ENCODE measurements around the gene ADAM12.
"Not testable (repeated sequence)": the region's sequence is repeated elsewhere in the genome, so short reads cannot be mapped to it uniquely, and the experiment has no call there.

Gene ADAM12

DNA sequence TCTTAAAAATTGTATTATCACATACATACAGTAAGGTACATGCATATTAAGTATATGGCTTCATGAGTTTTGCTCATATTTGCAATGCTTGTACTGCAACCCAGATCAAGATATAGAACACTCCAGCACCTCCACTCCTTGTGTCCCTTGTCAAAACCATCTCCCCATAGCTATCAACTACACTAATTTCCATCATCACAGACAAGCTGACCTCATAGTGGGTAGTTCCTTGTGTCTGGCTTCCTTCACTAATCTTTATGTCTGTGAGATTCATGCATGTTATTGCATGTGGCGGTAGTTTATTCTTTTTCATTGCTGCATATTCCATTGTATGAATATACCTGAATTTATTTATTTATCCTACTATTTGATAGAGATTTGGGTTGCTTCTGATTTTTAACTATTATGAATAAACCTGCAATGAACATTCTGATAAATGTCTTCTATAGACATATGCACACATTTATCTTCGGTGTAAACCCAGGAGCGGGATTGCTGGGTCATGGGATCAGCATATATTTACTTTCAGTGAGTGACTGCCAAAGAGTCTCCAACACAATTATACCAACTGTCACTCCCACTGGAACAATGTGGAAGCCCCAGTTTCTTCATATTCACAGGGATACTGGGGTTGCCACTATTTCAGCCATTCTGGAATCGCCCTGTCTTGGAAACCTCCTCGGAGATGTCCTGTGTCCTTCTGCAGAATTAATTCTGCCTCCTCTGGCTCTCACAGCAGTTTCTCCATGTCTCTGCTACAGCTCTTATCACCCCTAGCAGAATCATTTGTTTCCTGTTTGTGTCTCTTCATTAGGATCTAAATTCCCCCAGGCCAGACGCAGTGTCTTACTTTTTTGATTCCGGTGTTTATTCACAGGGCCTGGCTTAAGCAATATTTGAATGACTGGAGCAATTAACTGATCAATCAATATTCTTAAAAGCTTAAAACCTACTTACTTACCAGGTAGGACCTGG lies 14.7 kb upstream of the ADAM12 start:
- no peak for DNase-seq

DNA sequence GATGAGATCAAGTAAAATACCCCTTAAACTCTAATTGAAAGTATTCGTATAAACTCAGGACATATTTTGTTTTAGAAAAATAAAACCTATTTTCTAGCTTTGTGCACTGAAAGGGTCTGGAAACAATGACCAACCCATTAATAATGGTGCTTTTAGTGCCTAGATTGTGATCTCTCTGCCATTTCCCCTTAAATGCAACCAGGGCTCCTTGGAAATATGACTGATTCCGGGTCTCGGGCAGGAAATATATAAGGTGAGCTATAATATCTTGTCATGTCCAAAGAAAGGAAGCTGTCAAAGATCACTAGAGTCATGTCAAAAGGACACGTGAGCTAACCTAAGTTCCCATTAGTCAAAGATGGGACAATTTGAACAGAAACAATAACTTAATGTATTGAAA lies 12.4 kb upstream of the ADAM12 start:
- no peak for DNase-seq

DNA sequence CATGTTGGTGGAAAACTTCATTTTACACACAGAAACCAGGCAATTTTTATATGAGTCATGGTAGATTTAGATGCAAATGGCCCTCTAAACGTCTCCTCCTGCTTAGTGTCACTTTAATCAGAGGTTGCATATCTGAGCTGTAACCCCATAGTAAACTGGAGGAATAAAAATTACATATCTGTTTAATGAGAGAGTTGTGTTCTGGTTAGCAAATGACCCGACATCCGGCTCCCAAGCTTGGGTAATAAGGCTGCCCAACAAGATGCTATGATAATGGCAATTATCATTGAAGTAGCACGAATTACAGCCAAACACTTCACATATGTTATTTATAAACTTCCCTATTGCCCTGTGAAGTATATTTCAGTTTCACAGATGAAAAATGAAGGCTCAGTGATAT lies 10.6 kb upstream of the ADAM12 start:
- no peak for DNase-seq

DNA sequence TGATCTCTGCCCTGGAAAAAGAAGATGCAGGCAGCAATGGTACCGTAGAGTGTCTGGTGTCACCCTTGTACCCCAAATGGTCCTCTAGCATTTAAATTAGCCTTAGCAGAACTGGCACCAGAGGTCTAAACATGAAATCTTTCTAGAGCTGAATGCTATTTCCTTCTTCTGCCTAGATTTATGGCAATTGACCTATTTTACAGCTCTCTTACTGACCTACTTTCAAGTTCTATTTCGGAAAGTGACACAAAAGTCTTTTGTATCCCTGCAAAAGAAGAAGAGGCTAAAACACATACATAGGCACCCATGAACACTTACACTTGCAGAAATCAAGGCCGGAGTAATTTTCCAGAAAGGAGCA lies 10.1 kb upstream of the ADAM12 start:
- no peak for DNase-seq

DNA sequence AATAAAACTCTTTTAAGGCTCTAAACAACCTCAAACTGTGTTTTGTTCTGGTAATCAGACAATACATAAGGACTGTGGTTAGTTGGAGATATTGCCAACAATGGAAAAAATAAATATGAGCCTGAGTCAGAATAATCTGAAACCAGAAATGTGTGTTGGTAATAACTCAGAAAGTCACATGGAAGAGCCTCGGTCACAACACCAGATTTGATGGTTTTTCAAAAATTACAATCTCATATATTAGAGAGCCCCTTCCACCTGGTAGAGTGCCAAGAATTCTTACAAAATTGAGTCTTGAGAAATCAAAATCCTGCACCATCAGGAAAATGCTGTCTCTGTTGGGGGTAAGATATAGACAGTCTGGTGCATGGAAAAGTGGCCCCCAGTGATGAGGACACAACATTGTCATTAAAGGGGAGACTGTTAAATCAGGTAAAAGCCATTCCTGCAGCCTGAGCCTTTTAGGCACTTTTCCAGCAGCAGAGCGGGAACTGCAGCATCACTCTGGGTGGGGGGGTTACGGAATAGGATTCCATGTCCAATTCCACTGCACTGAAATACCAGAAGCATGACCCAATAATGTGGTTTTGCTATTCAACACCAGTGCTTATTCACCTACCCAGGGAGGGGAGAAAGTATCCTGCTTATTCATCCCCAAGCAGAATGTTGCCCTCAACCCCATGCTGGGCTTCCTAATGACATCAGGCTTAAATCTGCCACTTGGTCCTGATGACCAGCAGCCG lies 9.5 kb upstream of the ADAM12 start:
- no peak for DNase-seq

DNA sequence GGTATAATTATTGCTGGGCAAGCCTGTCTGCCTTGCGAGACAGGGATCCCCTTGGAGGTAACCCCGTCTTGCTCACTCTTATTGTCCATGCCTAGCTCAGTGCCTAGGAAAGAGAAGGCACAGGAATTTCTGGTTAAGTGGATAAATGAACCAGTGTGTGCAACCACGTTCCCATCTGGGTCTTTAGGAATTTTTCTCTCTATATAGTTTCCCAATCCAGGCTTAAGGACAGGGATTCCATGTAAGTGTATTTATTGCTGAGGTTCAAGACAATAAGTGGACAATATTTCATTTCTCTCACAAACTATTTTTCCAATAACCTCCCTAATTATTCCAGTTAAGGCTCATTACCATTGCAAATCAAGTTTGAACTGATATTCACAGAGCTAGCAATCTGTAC lies 8.9 kb upstream of the ADAM12 start:
- DNase-seq = no peak

DNA sequence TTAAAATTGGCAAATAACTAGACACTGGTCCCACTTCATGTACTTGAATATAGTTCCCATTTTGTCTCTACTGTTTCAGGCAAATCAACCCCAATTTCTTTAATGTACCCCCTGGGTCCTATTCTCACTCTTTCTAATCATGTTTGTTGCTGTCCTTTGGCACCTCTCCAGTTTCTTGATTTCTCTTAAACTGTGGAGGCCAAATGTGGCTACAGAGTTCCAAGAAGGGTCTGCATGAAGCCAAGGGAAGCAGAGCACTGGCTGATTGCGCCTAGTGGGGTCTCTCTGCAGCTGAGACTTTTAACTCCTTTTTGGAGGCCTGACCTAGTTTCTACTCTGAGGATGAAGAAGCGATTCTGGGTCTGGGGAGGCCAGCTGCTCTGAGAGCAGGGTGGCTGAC lies 6.7 kb upstream of the ADAM12 start:
- DNase-seq = no peak

DNA sequence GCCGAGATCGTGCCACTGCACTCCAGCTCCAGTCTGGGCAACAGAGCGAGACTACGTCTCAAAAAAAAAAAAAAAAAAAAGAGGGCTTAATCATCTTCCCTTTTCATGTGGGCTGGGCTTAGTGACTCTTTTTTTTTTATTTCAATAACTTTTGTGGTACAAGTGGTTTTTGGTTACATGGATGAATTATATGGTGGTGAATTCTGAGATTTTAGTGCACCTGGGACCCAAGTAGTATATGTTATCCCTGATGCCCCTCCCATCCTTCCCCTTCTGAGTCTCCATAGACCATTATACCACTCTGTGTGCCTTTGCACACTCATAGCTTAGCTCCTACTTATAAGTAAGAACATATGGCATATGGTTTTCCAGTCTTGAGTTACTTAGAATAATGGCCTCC lies 4.8 kb upstream of the ADAM12 start:
- DNase-seq = no peak

DNA sequence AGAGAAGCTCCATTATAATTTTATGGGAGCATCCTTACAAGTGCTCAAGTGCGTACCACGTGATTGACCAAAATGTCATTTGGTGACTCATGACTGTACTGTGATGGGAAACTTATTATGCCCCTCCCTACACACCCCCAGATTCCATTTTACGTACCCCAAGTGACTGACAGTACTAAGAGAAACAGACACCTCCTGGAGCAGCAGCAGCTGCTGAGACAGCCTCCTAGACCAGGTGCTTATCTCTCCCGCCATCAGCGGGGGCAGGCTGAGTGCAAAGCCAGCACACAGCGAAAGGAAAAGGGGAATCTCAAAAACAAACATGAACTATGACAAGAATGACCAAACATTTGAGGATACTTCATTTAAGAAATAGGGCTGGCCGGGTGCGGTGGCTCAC lies 4.2 kb upstream of the ADAM12 start:
- no peak for DNase-seq

DNA sequence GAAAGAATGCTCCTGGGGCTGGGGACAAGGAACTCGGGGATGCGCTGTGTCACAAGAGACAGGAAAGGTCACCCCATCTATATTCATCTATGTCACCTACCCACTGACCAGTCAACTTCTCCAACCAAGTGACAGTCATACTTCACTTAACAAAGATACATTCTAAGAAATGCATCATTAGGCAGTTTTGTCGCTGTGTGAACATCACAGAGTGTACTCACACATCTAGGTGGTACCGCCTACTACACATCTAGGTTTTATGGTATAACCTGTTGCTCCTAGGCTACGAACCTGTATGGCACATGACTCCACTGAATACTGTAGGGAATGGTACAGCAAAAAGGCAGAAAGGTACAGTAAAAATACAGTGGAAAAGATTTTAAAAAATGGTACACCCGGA lies 3.8 kb upstream of the ADAM12 start:
- DNase-seq = no peak

DNA sequence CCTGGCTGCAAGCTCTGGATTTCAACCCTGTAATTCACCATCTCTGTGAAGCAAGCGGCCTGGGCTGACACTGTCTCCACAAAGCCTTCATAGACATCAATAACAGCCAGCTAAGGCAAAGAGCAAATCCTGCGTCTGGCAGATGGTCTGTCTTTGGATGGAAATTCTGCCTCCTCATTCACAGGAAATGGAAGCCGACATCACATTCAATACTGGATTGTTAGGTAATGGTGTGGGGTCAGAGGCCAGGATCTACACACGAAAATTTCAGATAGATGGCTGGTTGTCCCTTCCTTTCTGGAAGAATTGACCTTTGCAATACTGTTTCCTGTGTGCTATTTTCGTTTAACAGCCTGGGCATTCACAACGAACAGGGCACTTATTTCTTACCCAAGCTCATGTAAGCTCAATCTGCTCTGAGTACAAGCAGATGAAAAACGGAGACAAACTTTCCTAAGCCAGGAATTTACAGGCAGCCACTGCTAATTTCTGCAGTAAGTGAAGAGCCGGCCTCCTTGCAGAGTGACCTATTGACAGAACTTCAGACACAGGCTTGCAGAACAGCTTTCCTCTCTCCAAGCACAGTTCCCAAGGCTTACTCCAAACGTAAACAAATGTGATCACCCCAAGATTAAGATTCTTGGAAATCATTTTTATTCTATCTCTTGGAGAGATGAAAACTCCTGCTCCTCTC lies 3.1 kb upstream of the ADAM12 start:
- no peak for DNase-seq

DNA sequence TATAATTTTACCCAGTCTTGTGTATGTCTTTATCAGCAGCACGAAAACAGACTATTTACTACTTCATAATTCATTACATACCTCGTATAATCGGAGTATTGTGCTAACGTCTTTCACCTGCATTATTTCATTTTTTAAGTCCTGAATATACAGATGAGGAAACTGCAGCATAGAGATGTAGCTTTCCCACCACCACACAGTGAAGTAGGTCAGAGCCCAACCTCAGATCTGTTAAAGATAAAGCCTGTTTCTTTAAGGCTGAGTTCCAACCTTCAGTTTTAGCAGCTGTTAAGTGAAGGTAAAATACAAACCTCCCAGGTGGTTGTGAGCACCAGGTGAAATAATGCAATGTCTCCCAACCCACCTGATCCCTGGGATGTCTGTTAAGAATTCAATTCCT lies 2.0 kb upstream of the ADAM12 start:
- no peak for DNase-seq

DNA sequence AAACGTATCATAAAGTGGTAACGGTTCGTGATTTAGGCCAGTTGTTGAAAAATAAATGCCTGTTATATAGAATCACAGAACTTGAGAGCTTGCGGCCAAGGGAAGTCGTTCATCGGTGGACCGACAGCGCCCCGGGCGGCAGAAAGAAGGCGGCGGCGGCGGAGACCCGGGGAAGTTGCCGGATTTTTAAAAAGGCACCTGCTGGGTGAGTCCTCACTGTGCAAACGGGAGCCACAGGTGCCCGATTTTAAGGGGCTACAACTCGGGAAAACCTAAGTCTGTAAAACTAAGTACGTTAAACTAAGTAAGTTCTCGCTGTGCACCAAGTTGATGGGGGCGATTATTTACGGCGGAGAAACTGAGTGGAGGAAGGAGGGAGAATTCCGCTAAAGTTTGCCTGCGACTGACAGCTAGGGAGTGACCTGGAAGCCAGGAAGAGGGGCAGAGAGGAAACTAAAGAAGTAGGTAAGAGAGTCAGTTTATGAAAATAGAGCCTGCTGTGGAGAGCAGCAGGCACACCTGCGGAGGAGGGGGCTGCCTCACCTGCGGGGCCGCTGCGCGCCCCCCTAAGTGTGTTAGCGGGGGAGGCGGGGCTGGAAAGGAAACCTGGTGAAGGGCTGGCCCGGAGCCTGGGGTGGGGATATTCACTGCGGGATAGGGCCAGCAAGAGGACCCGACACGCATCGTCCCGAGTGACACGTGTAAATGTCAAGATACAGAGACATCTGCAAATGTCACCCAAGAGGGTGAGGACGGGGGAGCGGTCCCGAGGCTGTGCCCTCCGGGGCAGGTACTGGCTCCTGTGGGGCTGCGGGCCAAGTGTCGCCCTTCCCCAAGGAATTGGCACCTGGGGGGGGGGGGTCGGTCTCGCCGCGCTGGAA lies 996 bp downstream of the ADAM12 start:
- DNase-seq = no peak

DNA sequence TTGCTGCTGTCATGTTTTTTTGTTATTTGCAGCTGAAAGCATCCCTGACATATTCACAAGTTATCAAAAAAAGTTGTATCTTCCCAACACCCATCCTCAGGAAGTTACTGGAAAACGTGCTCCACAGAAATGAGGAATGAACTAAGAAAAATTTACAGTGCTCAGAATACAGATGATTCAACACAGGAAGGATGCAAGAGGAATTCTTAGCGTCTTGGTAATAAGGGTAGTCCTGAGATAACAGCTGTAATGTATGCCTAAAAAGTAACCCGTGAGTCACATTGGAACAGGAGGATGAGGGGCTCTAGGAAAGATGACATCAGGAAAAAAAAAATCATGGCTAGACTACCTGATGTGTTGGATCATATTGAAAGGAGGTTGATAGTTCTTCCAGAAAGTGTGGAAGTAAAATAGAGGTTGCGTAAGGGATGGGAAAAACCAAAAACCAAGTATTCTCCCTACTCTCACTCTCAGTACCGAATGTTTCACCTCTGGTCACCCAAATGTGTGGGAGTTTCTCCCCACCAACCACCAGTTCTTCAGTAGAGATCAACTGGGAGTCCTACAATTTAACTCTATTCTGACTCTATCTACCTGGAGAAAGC lies 3.9 kb downstream of the ADAM12 start:
- no peak for DNase-seq

DNA sequence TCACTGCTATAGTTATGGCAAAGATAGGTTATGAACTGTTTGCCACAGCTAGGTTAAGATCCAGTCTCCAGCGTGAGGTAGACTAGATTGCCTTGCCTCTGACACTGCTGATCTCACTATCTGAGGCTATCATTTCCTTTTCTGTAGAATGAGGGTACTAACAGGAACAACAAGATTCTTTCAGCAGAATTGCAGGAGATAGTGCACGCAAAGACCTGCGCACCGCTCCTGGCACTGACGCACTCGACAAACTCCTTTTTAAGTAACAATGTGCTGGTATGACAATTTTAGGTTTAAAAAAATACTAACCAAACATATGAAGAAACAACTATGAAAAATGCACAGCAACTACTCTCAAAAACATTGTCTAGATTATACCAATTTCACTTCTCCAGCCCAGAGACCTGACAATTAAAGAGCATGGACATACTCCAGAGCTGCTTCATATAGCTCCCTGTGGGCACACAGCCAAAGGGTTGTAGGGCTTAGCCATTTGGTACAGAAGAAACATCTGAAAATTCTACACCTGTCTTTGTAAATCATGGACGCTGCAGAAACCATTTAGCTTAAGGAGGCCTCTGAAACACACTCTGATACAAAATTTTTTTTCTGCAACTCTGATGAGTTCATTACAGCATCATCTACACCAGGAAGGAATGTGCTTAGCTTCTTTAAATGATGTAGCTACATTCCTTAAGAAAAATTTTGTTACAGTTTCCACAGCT lies 7.8 kb downstream of the ADAM12 start:
- no peak for DNase-seq

DNA sequence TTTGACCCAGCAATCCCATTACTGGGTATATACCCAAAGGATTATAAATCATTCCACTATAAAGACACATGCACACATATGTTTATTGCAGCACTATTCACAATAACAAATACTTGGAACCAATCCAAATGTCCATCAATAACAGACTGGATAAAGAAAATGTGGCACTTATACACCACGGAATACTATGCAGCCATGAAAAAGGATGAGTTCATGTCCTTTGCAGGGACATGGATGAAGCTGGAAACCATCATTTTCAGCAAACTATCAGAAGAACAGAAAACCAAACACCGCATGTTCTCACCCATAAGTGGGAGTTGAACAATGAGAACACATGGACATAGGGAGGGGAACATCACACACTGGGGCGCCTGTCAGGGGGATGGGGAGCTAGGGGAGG lies 9.1 kb downstream of the ADAM12 start:
- DNase-seq = not testable (repeated sequence)

DNA sequence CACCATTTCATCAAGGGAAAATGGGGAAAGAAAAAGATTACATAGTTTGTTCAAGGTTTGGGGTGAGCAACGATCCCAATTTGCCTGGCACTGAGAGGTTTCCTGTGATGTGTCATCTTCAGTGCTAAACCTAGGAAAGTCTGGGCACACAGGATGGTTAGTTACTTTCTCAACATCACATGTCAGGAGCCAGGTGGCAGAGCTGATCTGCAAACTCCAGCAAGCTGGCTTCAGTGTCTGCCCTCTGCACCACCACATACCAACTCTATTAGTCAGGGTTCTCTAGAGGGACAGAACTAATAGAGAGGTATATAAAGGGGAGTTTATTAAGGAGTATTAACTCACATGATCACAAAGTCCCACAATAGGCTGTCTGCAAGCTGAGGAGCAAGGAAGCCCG lies 11.3 kb downstream of the ADAM12 start:
- DNase-seq = no peak

DNA sequence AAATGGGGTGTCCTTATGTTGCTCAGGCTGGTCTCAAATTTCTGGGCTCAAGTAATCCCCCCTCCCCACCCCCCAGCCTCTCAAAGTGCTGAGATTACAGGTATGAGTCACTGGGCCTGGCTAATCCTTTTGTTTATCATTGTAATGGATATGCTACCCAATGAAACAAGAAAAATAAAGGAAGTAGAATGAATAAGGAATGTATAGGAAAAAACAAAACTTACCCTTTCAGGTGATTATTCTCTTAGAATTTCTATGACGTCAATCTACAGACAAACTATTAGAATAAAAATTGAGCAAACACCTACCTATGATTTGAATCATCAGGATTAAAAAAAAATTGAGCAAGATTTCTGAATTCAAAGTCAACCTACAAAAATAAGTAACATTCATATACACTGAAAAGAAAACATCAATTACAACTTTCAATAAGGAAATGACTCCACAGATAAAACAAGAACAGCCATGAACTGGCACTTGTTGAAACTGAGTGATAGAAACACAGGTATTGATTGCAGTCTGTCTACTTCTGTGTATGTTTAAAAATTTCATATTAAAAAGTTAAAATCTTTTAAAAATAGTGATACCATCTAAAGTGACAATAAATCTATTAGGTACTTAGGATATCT lies 12.2 kb downstream of the ADAM12 start:
- DNase-seq = no peak

DNA sequence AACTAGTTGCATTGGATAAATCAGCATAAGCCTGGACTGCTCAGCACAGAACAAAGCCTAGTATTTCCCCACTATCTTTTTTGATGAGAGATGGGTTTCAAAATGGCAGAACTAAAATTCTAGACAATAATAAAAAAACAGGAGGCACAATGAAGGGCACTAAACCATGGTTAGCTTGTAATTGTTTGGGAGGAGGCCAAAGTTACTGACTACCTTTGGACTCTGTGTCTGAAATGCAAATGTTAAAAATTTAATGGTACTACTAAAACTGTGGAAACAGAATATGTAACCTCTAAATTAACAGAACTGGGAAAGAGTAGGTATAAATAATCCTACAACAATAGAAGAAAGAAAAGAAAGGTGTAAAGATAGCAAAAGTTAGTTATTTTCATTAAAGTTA lies 13.0 kb downstream of the ADAM12 start:
- no peak for DNase-seq

DNA sequence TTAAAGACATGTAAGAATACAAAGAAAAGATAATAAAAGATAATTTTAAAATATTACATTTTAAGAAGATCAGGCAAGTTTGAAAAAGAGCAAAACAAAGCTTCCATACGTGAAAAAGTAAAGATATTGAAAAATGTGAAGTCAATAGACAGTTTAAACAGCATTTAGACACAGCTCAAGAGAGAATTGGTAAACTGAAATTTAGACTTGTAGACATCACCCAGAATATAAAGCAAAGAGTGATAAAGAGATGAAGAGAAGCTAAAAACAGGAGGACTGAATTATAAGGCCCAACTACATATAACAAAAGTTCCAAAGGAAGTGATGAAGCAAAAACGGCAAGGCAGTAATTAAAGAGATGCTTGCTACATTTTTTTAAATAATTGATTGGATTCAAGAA lies 13.8 kb downstream of the ADAM12 start:
- DNase-seq = no peak

DNA sequence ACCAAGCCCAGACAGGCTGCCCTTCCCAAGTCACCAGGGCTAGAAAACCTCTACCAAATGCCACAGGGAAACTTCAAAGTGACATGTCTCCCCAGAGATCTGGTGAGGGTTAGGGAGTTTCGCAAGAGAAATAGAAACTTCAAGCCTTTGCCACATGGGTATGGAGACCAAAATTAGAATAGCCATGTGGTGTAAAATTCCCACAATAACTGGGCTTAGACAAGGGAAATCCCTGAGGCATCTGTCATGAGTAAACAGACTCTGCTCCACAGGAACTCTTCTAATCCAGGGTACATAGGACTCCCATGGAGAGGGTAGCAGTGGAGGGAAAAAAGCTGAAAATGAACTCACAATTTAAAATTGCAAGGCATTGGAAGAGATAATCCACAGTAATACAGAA lies 14.3 kb downstream of the ADAM12 start:
- DNase-seq = no peak

All from activated T-cell treated with anti-CD3 and anti-CD28 coated beads for 4 hours (primary cell).